Measurements from ENCODE around the gene WNT3A.

Gene WNT3A

GRCh38 chr1:228088586-228089498, 82.0 kb downstream of the WNT3A start:
- Histone ChIP-seq H3K9me3 (ENCODE audit: control insufficient read depth, low read length) (no peaks in the 10 kb centered on the region), H3K36me3 (ENCODE audit: control insufficient read depth, insufficient read depth, low read length) (no peaks in the 10 kb centered on the region), H3K4me1 (ENCODE audit: control insufficient read depth, insufficient read depth, low read length) (peaks cover 24% of the 10 kb centered on the region), H3K27me3 (ENCODE audit: control insufficient read depth, insufficient read depth, low read length, poor library complexity, severe bottlenecking) (no peaks in the 10 kb centered on the region), H3K4me3 (ENCODE audit: insufficient read depth, low read depth, low read length) (no peak overlapping the region), H3K27ac (ENCODE audit: insufficient read depth, low read depth, low read length, poor library complexity, severe bottlenecking) (no peak overlapping the region)
- WGBS, 2 experiments = 93 to 95% methylated on average over 21 of the region's 21 CpGs

- Histone ChIP-seq H3K4me3 (ENCODE audit: insufficient read depth, low read depth, low read length) (no peak overlapping the region), H3K9me3 (ENCODE audit: control insufficient read depth, low read length) (no peaks in the 10 kb centered on the region), H3K27ac (ENCODE audit: insufficient read depth, low read depth, low read length, poor library complexity, severe bottlenecking) (no peak overlapping the region), H3K4me1 (ENCODE audit: control insufficient read depth, insufficient read depth, low read length) (peaks cover 16% of the 10 kb centered on the region), H3K27me3 (ENCODE audit: control insufficient read depth, insufficient read depth, low read length, poor library complexity, severe bottlenecking) (no peaks in the 10 kb centered on the region), H3K36me3 (ENCODE audit: control insufficient read depth, insufficient read depth, low read length) (no peaks in the 10 kb centered on the region)
- 96% methylated on average over 12 of the region's 12 CpGs for WGBS, 2 experiments
These were observed 83.0 kb downstream of the WNT3A start for GRCh38 chr1:228089519-228090380.

- H3K4me3 ChIP-seq (ENCODE audit: insufficient read depth, low read depth, low read length) = no peak overlapping the region
- no peaks in the 10 kb centered on the region for H3K27me3 ChIP-seq (ENCODE audit: control insufficient read depth, insufficient read depth, low read length, poor library complexity, severe bottlenecking)
- H3K9me3 ChIP-seq (ENCODE audit: control insufficient read depth, low read length) = no peaks in the 10 kb centered on the region
- WGBS, 2 experiments = 86 to 96% methylated on average over 1 to 2 of the region's 2 CpGs
- peaks cover 7% of the 10 kb centered on the region for H3K4me1 ChIP-seq (ENCODE audit: control insufficient read depth, insufficient read depth, low read length)
- no peak overlapping the region for H3K27ac ChIP-seq (ENCODE audit: insufficient read depth, low read depth, low read length, poor library complexity, severe bottlenecking)
- no peaks in the 10 kb centered on the region for H3K36me3 ChIP-seq (ENCODE audit: control insufficient read depth, insufficient read depth, low read length)
These were observed 83.8 kb downstream of the WNT3A start for GRCh38 chr1:228090613-228091081.

GRCh38 chr1:228091084-228091483, 84.3 kb downstream of the WNT3A start:
- Histone ChIP-seq H3K27me3 (ENCODE audit: control insufficient read depth, insufficient read depth, low read length, poor library complexity, severe bottlenecking) (no peaks in the 10 kb centered on the region), H3K9me3 (ENCODE audit: control insufficient read depth, low read length) (no peaks in the 10 kb centered on the region), H3K36me3 (ENCODE audit: control insufficient read depth, insufficient read depth, low read length) (no peaks in the 10 kb centered on the region), H3K27ac (ENCODE audit: insufficient read depth, low read depth, low read length, poor library complexity, severe bottlenecking) (no peak overlapping the region), H3K4me3 (ENCODE audit: insufficient read depth, low read depth, low read length) (no peak overlapping the region), H3K4me1 (ENCODE audit: control insufficient read depth, insufficient read depth, low read length) (peaks cover 4% of the 10 kb centered on the region)
- WGBS, 2 experiments = 91 to 98% methylated on average over 4 of the region's 4 CpGs

- no peak overlapping the region for H3K4me3 ChIP-seq (ENCODE audit: insufficient read depth, low read depth, low read length)
- H3K4me1 ChIP-seq (ENCODE audit: control insufficient read depth, insufficient read depth, low read length) = no peaks in the 10 kb centered on the region
- peaks cover 6% of the 10 kb centered on the region for H3K36me3 ChIP-seq (ENCODE audit: control insufficient read depth, insufficient read depth, low read length)
- no peaks in the 10 kb centered on the region for H3K9me3 ChIP-seq (ENCODE audit: control insufficient read depth, low read length)
- no peak overlapping the region for H3K27ac ChIP-seq (ENCODE audit: insufficient read depth, low read depth, low read length, poor library complexity, severe bottlenecking)
- WGBS, 2 experiments = 95 to 96% methylated on average over 11 of the region's 11 CpGs
- no peaks in the 10 kb centered on the region for H3K27me3 ChIP-seq (ENCODE audit: control insufficient read depth, insufficient read depth, low read length, poor library complexity, severe bottlenecking)
These were observed 85.7 kb downstream of the WNT3A start for GRCh38 chr1:228092342-228093049.

- Histone ChIP-seq H3K4me3 (ENCODE audit: insufficient read depth, low read depth, low read length) (no peak overlapping the region), H3K9me3 (ENCODE audit: control insufficient read depth, low read length) (no peaks in the 10 kb centered on the region), H3K36me3 (ENCODE audit: control insufficient read depth, insufficient read depth, low read length) (peaks cover 14% of the 10 kb centered on the region), H3K4me1 (ENCODE audit: control insufficient read depth, insufficient read depth, low read length) (no peaks in the 10 kb centered on the region), H3K27ac (ENCODE audit: insufficient read depth, low read depth, low read length, poor library complexity, severe bottlenecking) (no peak overlapping the region), H3K27me3 (ENCODE audit: control insufficient read depth, insufficient read depth, low read length, poor library complexity, severe bottlenecking) (no peaks in the 10 kb centered on the region)
- WGBS, 2 experiments = 94% methylated on average over 20 of the region's 20 CpGs
These were observed 86.5 kb downstream of the WNT3A start for GRCh38 chr1:228093050-228093906.

- Histone ChIP-seq H3K4me1 (ENCODE audit: control insufficient read depth, insufficient read depth, low read length) (no peaks in the 10 kb centered on the region), H3K27me3 (ENCODE audit: control insufficient read depth, insufficient read depth, low read length, poor library complexity, severe bottlenecking) (no peaks in the 10 kb centered on the region), H3K4me3 (ENCODE audit: insufficient read depth, low read depth, low read length) (no peak overlapping the region), H3K36me3 (ENCODE audit: control insufficient read depth, insufficient read depth, low read length) (peaks cover 24% of the 10 kb centered on the region), H3K9me3 (ENCODE audit: control insufficient read depth, low read length) (no peaks in the 10 kb centered on the region), H3K27ac (ENCODE audit: insufficient read depth, low read depth, low read length, poor library complexity, severe bottlenecking) (no peak overlapping the region)
- WGBS, 2 experiments = 87 to 90% methylated on average over 13 of the region's 13 CpGs
These were observed 87.7 kb downstream of the WNT3A start for GRCh38 chr1:228094432-228095016.

- Histone ChIP-seq H3K36me3 (ENCODE audit: control insufficient read depth, insufficient read depth, low read length) (peaks cover 29% of the 10 kb centered on the region), H3K27me3 (ENCODE audit: control insufficient read depth, insufficient read depth, low read length, poor library complexity, severe bottlenecking) (no peaks in the 10 kb centered on the region), H3K27ac (ENCODE audit: insufficient read depth, low read depth, low read length, poor library complexity, severe bottlenecking) (no peak overlapping the region), H3K9me3 (ENCODE audit: control insufficient read depth, low read length) (no peaks in the 10 kb centered on the region), H3K4me3 (ENCODE audit: insufficient read depth, low read depth, low read length) (no peak overlapping the region), H3K4me1 (ENCODE audit: control insufficient read depth, insufficient read depth, low read length) (no peaks in the 10 kb centered on the region)
- 94 to 100% methylated on average over 4 of the region's 4 CpGs for WGBS, 2 experiments
These were observed 88.4 kb downstream of the WNT3A start for GRCh38 chr1:228095161-228095560.

- Histone ChIP-seq H3K27me3 (ENCODE audit: control insufficient read depth, insufficient read depth, low read length, poor library complexity, severe bottlenecking) (no peaks in the 10 kb centered on the region), H3K36me3 (ENCODE audit: control insufficient read depth, insufficient read depth, low read length) (peaks cover 33% of the 10 kb centered on the region), H3K9me3 (ENCODE audit: control insufficient read depth, low read length) (no peaks in the 10 kb centered on the region), H3K4me1 (ENCODE audit: control insufficient read depth, insufficient read depth, low read length) (no peaks in the 10 kb centered on the region), H3K4me3 (ENCODE audit: insufficient read depth, low read depth, low read length) (no peak overlapping the region), H3K27ac (ENCODE audit: insufficient read depth, low read depth, low read length, poor library complexity, severe bottlenecking) (no peak overlapping the region)
- WGBS, 2 experiments = 96 to 97% methylated on average over 8 of the region's 8 CpGs
These were observed 89.1 kb downstream of the WNT3A start for GRCh38 chr1:228095938-228096337.
